H9 (cell line): ENCODE results near the gene GALNT13. TPM values are rescaled to one million over a fixed set of nuclear protein-coding genes. Genes with fewer than 3 reads are reported as not detected.

Source experiments
- DNase-seq: peaks from one replicate; pipeline ENCODE4 v3.0.0-alpha.2; 2017
- H2AFZ ChIP-seq: one replicate; pipeline ENCODE4 v1.6.1; 2013; ENCODE audit warnings: mild to moderate bottlenecking, low read length, control low read depth, moderate library complexity
- H2AK5ac ChIP-seq: 2 replicates; pipeline ENCODE4 v1.6.1; 2013; ENCODE audit warnings: low read length, control low read depth, mixed read lengths; ENCODE audit not compliant: insufficient read length
- H2BK120ac ChIP-seq: one replicate; pipeline ENCODE4 v1.6.1; 2013; ENCODE audit warnings: low read depth, mild to moderate bottlenecking, low read length, control low read depth, inconsistent platforms; ENCODE audit not compliant: poor library complexity, severe bottlenecking
- H2BK12ac ChIP-seq: 2 replicates; pipeline ENCODE4 v1.6.1; 2013; ENCODE audit warnings: low read length, control low read depth, mixed read lengths, low read depth; ENCODE audit not compliant: insufficient read length
- H2BK15ac ChIP-seq: 2 replicates; pipeline ENCODE4 v1.6.1; 2013; ENCODE audit warnings: low read depth, low read length, control low read depth
- H2BK20ac ChIP-seq: one replicate; pipeline ENCODE4 v1.6.1; 2013; ENCODE audit warnings: low read depth, mild to moderate bottlenecking, low read length, control low read depth, inconsistent platforms; ENCODE audit not compliant: poor library complexity, severe bottlenecking
- H2BK5ac ChIP-seq: 2 replicates; pipeline ENCODE4 v1.6.1; 2013; ENCODE audit warnings: low read length, control low read depth, mixed read lengths; ENCODE audit not compliant: insufficient read length
- H3K14ac ChIP-seq: 2 replicates; pipeline ENCODE4 v1.6.1; 2013; ENCODE audit warnings: low read length, control low read depth; ENCODE audit not compliant: insufficient read depth
- H3K18ac ChIP-seq: 2 replicates; pipeline ENCODE4 v1.6.1; 2013; ENCODE audit warnings: low read depth, mild to moderate bottlenecking, mixed read lengths, low read length, control low read depth; ENCODE audit not compliant: insufficient read length
- H3K23ac ChIP-seq: 2 replicates; pipeline ENCODE4 v1.6.1; 2013; ENCODE audit warnings: low read length, control low read depth, mixed read lengths, low read depth; ENCODE audit not compliant: insufficient read length
- H3K23me2 ChIP-seq: 2 replicates; pipeline ENCODE4 v1.6.1; 2013; ENCODE audit warnings: low read depth, mild to moderate bottlenecking, mixed read lengths, low read length, control low read depth; ENCODE audit not compliant: insufficient read length, poor library complexity, severe bottlenecking
- H3K27ac ChIP-seq: 2 replicates; pipeline ENCODE4 v1.5.1; 2013; ENCODE audit warnings: low read length, control low read depth, mixed read lengths, low read depth; ENCODE audit not compliant: insufficient read length
- H3K27me3 ChIP-seq: 2 replicates; pipeline ENCODE4 v1.6.1; 2013; ENCODE audit warnings: low read length, control low read depth, inconsistent platforms; ENCODE audit not compliant: insufficient read depth
- H3K4ac ChIP-seq: 2 replicates; pipeline ENCODE4 v1.6.1; 2013; ENCODE audit warnings: low read depth, mild to moderate bottlenecking, control low read depth, inconsistent platforms, low read length, moderate library complexity
- H3K4me1 ChIP-seq: 2 replicates; pipeline ENCODE4 v1.6.1; 2013; ENCODE audit warnings: low read length, control low read depth, inconsistent platforms; ENCODE audit not compliant: insufficient read depth
- H3K4me2 ChIP-seq: 2 replicates; pipeline ENCODE4 v1.6.1; 2013; ENCODE audit warnings: low read length, control low read depth, mixed read lengths; ENCODE audit not compliant: insufficient read length, insufficient read depth
- H3K56ac ChIP-seq: 2 replicates; pipeline ENCODE4 v1.6.1; 2013; ENCODE audit warnings: low read depth, mild to moderate bottlenecking, mixed read lengths, low read length, control low read depth; ENCODE audit not compliant: insufficient read length
- H3K79me1 ChIP-seq: 2 replicates; pipeline ENCODE4 v1.6.1; 2013; ENCODE audit warnings: low read depth, mild to moderate bottlenecking, moderate library complexity, low read length, control low read depth, inconsistent platforms; ENCODE audit not compliant: insufficient read depth, poor library complexity, severe bottlenecking
- H3K79me2 ChIP-seq: 2 replicates; pipeline ENCODE4 v1.6.1; 2013; ENCODE audit warnings: low read length, control low read depth, inconsistent platforms; ENCODE audit not compliant: insufficient read depth
- H3K9ac ChIP-seq: 2 replicates; pipeline ENCODE4 v1.6.1; 2013; ENCODE audit warnings: low read length, control low read depth, mixed read lengths; ENCODE audit not compliant: insufficient read length; ENCODE audit errors: extremely low read depth
- H3K9me3 ChIP-seq: one replicate; pipeline ENCODE4 v1.6.1; 2013; ENCODE audit warnings: low read depth, low read length, inconsistent platforms; ENCODE audit not compliant: control insufficient read depth
- H3T11ph ChIP-seq: one replicate; pipeline ENCODE4 v1.6.1; 2013; ENCODE audit warnings: mild to moderate bottlenecking, low read length, control low read depth, inconsistent platforms
- H4K20me1 ChIP-seq: one replicate; pipeline ENCODE4 v1.6.1; 2013; ENCODE audit not compliant: control insufficient read depth, insufficient read length, insufficient read depth
- H4K5ac ChIP-seq: 2 replicates; pipeline ENCODE4 v1.6.1; 2013; ENCODE audit warnings: low read depth, mild to moderate bottlenecking, mixed read lengths, low read length, control low read depth; ENCODE audit not compliant: insufficient read length
- H4K8ac ChIP-seq: replicated peaks from 2 replicates; pipeline ENCODE4 v1.6.1; 2013; ENCODE audit warnings: low read length, control low read depth, mixed read lengths, low read depth; ENCODE audit not compliant: insufficient read length
- H4K91ac ChIP-seq: 2 replicates; pipeline ENCODE4 v1.6.1; 2013; ENCODE audit warnings: low read depth, mild to moderate bottlenecking, moderate library complexity, mixed read lengths, low read length, control low read depth; ENCODE audit not compliant: insufficient read length
- H3K27ac Mint-ChIP-seq, 3 experiments: 2 replicates in 2 of 3; 3 replicates in 1 of 3; pipeline ENCODE4 v1.8.0; 2020 to 2021; ENCODE audit warnings: mixed read lengths in 3 of 3, mild to moderate bottlenecking in 1 of 3, moderate library complexity in 1 of 3
- H3K27me3 Mint-ChIP-seq: 2 replicates; pipeline ENCODE4 v1.8.0; 2021; ENCODE audit warnings: low read depth, mild to moderate bottlenecking, moderate library complexity, mixed read lengths
- H3K36me3 Mint-ChIP-seq, 3 experiments: 2 replicates in 2 of 3; 3 replicates in 1 of 3; pipeline ENCODE4 v1.8.0; 2020 to 2021; ENCODE audit warnings: low read depth in 3 of 3, mixed read lengths in 3 of 3; ENCODE audit not compliant: insufficient read depth in 1 of 3
- H3K4me1 Mint-ChIP-seq, 2 experiments: 2 replicates each; pipeline ENCODE4 v1.8.0; 2020; ENCODE audit warnings: mixed read lengths in 2 of 2
- H3K4me3 Mint-ChIP-seq, 2 experiments: 2 replicates in 1 of 2; 3 replicates in 1 of 2; pipeline ENCODE4 v1.8.0; 2020 to 2021; ENCODE audit warnings: mild to moderate bottlenecking in 2 of 2, mixed read lengths in 2 of 2, moderate library complexity in 1 of 2
- H3K9me3 Mint-ChIP-seq, 2 experiments: 2 replicates in 1 of 2; 3 replicates in 1 of 2; pipeline ENCODE4 v1.8.0; 2020; ENCODE audit warnings: mild to moderate bottlenecking in 2 of 2, mixed read lengths in 2 of 2, moderate library complexity in 1 of 2
- total RNA-seq: library from RNA; stranded (reverse); gene quantifications from 2 replicates; pipeline ENCODE4 v1.2.1, GENCODE V29; 2021
- TF ChIP-seq, protein P1 (sequence below): fragments of 200-600 bp; sonication (generic); conservative IDR thresholded peaks from 3 replicates; pipeline ENCODE4 v1.8.0; 2021; ENCODE audit warnings: antibody characterized with exemption, mild to moderate bottlenecking

The GALNT13 gene
- total RNA-seq, 1 experiment from 2014 or later, result 6.6 TPM

DNA sequence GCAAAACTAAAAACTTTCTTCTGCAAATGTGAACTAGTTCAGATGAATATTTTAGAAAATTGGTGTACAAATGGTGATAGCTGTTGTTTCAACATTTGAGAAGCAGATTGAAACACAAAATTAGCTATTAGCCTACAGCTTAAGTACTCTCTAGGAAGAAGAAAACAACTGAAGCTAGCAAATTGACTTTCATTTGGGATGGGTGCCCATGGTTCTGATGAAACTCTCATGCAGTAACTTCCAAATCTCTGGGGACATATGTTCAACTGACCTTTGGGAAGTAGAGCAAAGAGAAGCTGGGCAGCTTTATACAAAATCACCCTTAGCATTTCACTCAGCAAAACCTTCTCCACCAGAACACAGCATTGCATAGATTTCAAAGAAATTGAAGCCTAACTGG lies 119.0 kb downstream of the GALNT13 start:
- Histone ChIP-seq H4K5ac (no peak overlapping the region), H3K23me2 (no peaks in the 10 kb centered on the region), H3K4me2 (no peak overlapping the region), H3K27me3 (no peaks in the 10 kb centered on the region), H2AFZ (no peak overlapping the region), H2BK12ac (no peak overlapping the region), H3K4me1 (no peaks in the 10 kb centered on the region), H4K91ac (no peak overlapping the region), H3K56ac (no peak overlapping the region), H3K27ac (no peak overlapping the region), H3T11ph (no peak overlapping the region), H2BK20ac (no peak overlapping the region), H4K20me1 (no peaks in the 10 kb centered on the region), H3K9ac (no peak overlapping the region), H4K8ac (no peak overlapping the region), H3K4ac (no peak overlapping the region), H3K23ac (no peak overlapping the region), H3K79me2 (no peaks in the 10 kb centered on the region), H2BK120ac (no peak overlapping the region), H2BK15ac (no peak overlapping the region), H3K79me1 (no peaks in the 10 kb centered on the region), H2BK5ac (no peak overlapping the region), H3K18ac (no peak overlapping the region), H2AK5ac (no peak overlapping the region), H3K9me3 (no peaks in the 10 kb centered on the region), H3K14ac (no peak overlapping the region)
- Mint-ChIP-seq H3K9me3 (no peaks in the 10 kb centered on the region), H3K4me1 (peaks cover 9 to 18% of the 10 kb centered on the region in 2 experiments), H3K27me3 (no peaks in the 10 kb centered on the region), H3K4me3 (no peak overlapping the region), H3K36me3 (peaks cover 0 to 4% (median 0%) of the 10 kb centered on the region in 3 experiments; a peak in 3 of 7 replicates), H3K27ac (no peak overlapping the region; a peak in 1 of 7 replicates)
- DNase-seq, result no peak
- TF ChIP-seq, protein P1, sequence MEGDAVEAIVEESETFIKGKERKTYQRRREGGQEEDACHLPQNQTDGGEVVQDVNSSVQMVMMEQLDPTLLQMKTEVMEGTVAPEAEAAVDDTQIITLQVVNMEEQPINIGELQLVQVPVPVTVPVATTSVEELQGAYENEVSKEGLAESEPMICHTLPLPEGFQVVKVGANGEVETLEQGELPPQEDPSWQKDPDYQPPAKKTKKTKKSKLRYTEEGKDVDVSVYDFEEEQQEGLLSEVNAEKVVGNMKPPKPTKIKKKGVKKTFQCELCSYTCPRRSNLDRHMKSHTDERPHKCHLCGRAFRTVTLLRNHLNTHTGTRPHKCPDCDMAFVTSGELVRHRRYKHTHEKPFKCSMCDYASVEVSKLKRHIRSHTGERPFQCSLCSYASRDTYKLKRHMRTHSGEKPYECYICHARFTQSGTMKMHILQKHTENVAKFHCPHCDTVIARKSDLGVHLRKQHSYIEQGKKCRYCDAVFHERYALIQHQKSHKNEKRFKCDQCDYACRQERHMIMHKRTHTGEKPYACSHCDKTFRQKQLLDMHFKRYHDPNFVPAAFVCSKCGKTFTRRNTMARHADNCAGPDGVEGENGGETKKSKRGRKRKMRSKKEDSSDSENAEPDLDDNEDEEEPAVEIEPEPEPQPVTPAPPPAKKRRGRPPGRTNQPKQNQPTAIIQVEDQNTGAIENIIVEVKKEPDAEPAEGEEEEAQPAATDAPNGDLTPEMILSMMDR, result no peak
